ENCODE results near the gene EPHA2.
"Not testable (repeated sequence)": the region's sequence is repeated elsewhere in the genome, so short reads cannot be mapped to it uniquely, and the experiment has no call there.

EPHA2 gene

GRCh38 chr1:16119504-16119903 lies 36.4 kb downstream of the EPHA2 start:
- DNase-seq (ENCODE audit: low spot score), result no peak

- no peak for DNase-seq (ENCODE audit: low spot score)
Observed at GRCh38 chr1:16118706-16119105, 37.2 kb downstream of the EPHA2 start.

- DNase-seq (ENCODE audit: low spot score), result no peak
Observed at GRCh38 chr1:16117936-16118335, 37.9 kb downstream of the EPHA2 start.

- DNase-seq (ENCODE audit: low spot score), result no peak
Observed at GRCh38 chr1:16117369-16117768, 38.5 kb downstream of the EPHA2 start.

- DNase-seq (ENCODE audit: low spot score), result no peak
Observed at GRCh38 chr1:16116625-16117024, 39.2 kb downstream of the EPHA2 start.

GRCh38 chr1:16116002-16116401 lies 39.9 kb downstream of the EPHA2 start:
- DNase-seq (ENCODE audit: low spot score), result no peak

GRCh38 chr1:16115468-16115983 lies 40.3 kb downstream of the EPHA2 start:
- DNase-seq (ENCODE audit: low spot score), result no peak

GRCh38 chr1:16114527-16115467 lies 41.1 kb downstream of the EPHA2 start:
- no peak for DNase-seq (ENCODE audit: low spot score)

GRCh38 chr1:16112596-16113555 lies 43.0 kb downstream of the EPHA2 start:
- no peak for DNase-seq (ENCODE audit: low spot score)

- no peak for DNase-seq (ENCODE audit: low spot score)
Observed at GRCh38 chr1:16111771-16112595, 43.9 kb downstream of the EPHA2 start.

- DNase-seq (ENCODE audit: low spot score), result no peak
Observed at GRCh38 chr1:16110884-16111283, 45.0 kb downstream of the EPHA2 start.

- no peak for DNase-seq (ENCODE audit: low spot score)
Observed at GRCh38 chr1:16110456-16110855, 45.4 kb downstream of the EPHA2 start.

GRCh38 chr1:16109571-16109970 lies 46.3 kb downstream of the EPHA2 start:
- DNase-seq (ENCODE audit: low spot score), result no peak

- not testable (repeated sequence) for DNase-seq (ENCODE audit: low spot score)
Observed at GRCh38 chr1:16107039-16107438, 48.8 kb downstream of the EPHA2 start.

GRCh38 chr1:16101623-16102022 lies 54.2 kb downstream of the EPHA2 start:
- DNase-seq (ENCODE audit: low spot score), result no peak

GRCh38 chr1:16099412-16099811 lies 56.5 kb downstream of the EPHA2 start:
- DNase-seq (ENCODE audit: low spot score), result no peak

- no peak for DNase-seq (ENCODE audit: low spot score)
Observed at GRCh38 chr1:16095447-16095846, 60.4 kb downstream of the EPHA2 start.

GRCh38 chr1:16094453-16095158 lies 61.3 kb downstream of the EPHA2 start:
- no peak for DNase-seq (ENCODE audit: low spot score)

GRCh38 chr1:16093611-16094010 lies 62.3 kb downstream of the EPHA2 start:
- no peak for DNase-seq (ENCODE audit: low spot score)

GRCh38 chr1:16092923-16093511 lies 62.9 kb downstream of the EPHA2 start:
- no peak for DNase-seq (ENCODE audit: low spot score)
